ENCODE measurements around the gene INCA1. TPM values are rescaled to one million over a fixed set of nuclear protein-coding genes. Genes with fewer than 3 reads are reported as not detected.

INCA1 gene
- total RNA-seq, 1 donor from 2014 or later = 0.62 TPM

GRCh38 chr17:5003214-5003867 is 6.0 kb upstream of the INCA1 start:
- DNase-seq = no peak

- no peak for DNase-seq
Observed at GRCh38 chr17:5002121-5002788, 4.9 kb upstream of the INCA1 start.

GRCh38 chr17:5000237-5000639 is 2.9 kb upstream of the INCA1 start:
- peak; percentile 77 for DNase-seq

- DNase-seq = peak; percentile 9
Observed at GRCh38 chr17:4999430-5000093, 2.2 kb upstream of the INCA1 start.

- peak; percentile 8 for DNase-seq
Observed at GRCh38 chr17:4998732-4999429, 1.6 kb upstream of the INCA1 start.

GRCh38 chr17:4998027-4998731 is 857 bp upstream of the INCA1 start:
- peak; percentile 18 for DNase-seq

- no peak for DNase-seq
Observed at GRCh38 chr17:4994081-4994595, 3.2 kb downstream of the INCA1 start.

- DNase-seq = peak; percentile 47
Observed at GRCh38 chr17:4987767-4988567, 9.4 kb downstream of the INCA1 start.

- peak; percentile 90 for DNase-seq
Observed at GRCh38 chr17:4986951-4987766, 10.2 kb downstream of the INCA1 start, which contains the start of gene CAMTA2. CAMTA2 (minus strand) TSS chr17:4987675; CDS start chr17:4986222, 1,453 bp downstream.

- no peak for DNase-seq
Observed at GRCh38 chr17:4986403-4986802, 10.9 kb downstream of the INCA1 start.

GRCh38 chr17:4982305-4982704 is 15.0 kb downstream of the INCA1 start:
- DNase-seq = no peak

- DNase-seq = peak; percentile 87
Observed at GRCh38 chr17:4980644-4981216, 16.6 kb downstream of the INCA1 start.

GRCh38 chr17:4978726-4979125 is 18.6 kb downstream of the INCA1 start:
- no peak for DNase-seq

GRCh38 chr17:4974115-4974670 is 23.1 kb downstream of the INCA1 start:
- DNase-seq = no peak

- no peak for DNase-seq
Observed at GRCh38 chr17:4973256-4974114, 23.8 kb downstream of the INCA1 start.

GRCh38 chr17:4972752-4973151 is 24.6 kb downstream of the INCA1 start:
- DNase-seq = no peak

- DNase-seq = no peak
Observed at GRCh38 chr17:4972322-4972721, 25.0 kb downstream of the INCA1 start.

- DNase-seq = no peak
Observed at GRCh38 chr17:4971826-4972225, 25.5 kb downstream of the INCA1 start.
